NOMO-1 (cell line): ENCODE results near the gene MTCL1.

Experiments used
- DNase-seq, 2 experiments: peaks; one replicate each; lab custom pipeline; 2025; ENCODE audit not compliant: unreplicated experiment in 2 of 2; lab: John Stamatoyannopoulos, UW

The MTCL1 gene

DNA sequence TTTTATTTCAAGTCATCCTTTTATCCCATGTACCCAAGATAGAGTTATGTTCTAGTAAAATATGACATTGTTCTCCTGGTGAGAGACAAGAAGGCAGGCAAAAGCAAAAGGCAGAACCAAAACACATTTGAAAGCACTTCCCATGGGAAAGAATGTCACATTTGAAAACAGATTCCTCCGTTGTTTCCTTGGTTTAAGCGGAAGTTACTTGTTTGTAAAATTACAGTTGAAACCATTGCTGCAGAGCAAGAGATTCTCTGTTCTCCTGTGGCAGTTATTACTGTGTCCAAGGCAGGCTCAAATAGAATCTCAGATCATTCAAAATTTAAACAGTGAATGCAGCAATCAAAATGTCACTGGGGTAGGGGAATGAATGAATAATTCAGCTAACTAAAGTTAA, 149.6 kb downstream of the MTCL1 start:
- no peak for DNase-seq

DNA sequence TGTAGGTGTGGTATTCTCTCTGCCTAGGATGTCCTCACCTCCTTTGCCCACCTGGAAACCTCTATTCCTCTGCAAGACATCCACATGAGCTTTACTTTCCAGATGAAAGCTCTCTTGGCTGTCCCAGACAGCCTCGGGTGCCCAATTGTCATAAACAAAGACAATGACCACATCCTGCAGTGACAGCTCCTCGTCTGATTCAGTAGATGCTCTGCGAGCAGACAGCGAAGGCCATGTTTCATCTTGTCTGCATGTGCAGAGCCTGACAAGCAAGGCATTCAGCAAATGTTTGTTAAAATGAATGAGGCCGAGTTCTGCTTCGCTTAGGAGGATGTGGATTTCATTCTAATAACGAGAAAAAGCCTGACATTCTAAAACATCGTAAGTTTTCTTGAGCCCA, 150.9 kb downstream of the MTCL1 start:
- DNase-seq, result no peak

DNA sequence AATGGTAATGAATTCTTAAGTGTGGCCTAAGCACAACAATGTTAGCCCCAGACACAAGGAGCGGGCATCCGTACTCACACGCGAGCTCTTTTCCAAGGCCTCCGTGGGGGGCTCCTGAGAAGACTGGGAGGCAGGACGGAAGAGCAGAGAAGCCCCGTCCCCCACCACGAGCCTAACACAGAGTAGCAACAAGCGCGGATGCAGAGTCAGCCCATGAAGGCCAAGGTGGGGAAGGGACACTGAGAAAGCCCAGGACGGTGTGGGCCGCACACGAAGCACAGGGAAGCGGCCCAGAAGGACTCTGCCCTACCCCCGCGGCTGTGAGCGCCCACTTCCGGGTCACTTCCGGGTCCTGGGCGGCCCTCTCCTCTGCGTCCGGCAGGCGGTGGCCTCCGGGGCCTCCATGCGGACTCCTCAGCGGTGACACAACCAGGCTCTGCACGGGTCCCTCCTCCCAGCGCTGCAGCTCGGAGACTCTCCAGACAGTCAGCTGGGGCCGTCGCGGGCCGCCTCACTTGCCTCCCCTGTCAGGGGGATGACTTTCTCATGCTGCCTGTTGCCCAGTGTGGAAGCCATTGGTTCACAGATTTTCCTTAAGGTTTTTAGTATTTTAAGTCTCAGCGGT, 151.5 kb downstream of the MTCL1 start:
- no peak for DNase-seq

DNA sequence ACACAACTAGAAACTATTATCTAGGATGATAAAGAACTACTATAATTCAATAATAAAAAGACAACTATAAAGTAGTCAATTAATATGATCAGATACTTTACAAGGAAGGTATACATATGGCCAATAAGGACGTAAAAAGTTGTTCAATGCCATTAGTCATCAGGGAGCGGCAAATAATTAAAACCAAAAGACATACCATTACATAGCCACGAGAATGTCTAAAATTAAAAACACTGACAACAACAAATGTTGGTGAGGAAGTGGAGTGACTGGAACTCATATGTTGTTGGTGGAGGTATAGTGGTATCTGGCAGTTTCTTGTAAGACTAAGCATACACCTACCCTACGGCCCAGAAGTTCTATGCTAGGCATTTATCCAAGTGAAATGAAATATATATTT, 152.4 kb downstream of the MTCL1 start:
- DNase-seq, result no peak

DNA sequence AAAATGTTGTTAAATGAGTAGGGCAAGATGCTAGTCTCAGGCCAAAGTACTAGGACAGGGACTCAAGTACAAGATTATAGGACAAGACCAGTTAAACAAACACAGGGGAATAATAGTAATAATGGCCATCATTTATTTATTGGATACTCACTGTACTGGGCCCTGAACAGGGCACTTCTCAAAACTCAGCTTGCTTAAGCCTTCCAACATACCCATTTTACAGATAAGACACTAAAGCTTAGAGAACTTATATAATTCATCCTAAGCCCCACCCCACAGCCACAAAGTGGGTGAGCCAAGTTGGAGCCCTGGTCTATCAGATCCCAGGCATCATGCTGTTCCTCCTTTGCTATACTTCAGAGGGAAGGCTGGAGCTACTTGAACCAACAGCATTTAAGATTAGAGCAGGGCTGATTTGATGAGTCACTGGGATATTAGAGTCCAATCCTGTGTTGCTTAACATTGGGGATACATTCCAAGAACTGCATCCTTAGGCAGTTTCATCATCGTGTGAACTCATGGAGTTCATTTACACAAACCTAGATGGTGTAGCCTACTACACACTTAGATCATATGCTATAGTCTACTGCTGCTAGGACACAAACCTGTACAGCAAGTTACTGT, 153.6 kb downstream of the MTCL1 start:
- no peak for DNase-seq

DNA sequence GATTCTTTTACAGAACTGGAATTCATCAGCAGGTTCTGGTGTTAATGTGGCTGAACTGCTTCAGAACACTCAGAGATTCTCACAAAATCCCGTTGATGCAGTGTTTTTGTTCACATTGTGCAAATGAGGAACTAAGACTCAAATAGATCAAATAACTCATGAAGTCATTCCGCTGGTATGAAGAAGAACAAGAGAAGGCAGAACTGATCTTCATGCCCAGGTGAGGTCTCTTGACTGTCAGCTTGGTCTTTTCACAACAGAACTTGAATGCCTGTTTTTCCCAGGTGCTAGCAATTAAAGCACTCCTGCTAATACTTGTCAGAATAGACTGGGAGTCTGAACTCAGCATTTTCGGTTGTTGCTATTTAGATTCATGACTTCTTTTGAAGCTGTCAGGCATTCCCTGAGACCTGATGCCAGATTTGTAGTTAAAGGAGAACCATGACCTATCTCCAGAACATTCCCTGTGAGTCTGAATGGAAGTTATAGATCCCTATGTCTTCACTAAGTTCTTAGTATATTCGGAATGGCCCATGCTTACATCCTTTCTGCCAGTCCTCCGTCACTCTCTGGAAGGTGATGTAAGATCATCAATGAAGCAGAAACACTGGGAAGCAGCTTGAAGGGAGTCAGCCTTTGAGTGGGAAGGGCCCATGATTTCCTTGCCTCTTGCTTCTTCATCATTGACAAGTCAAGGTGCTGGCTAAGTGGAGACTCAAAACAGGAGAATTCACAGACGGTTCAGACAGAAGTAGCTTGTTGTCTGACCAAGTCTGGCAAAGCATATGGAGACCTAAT, 155.7 kb downstream of the MTCL1 start:
- no peak for DNase-seq

DNA sequence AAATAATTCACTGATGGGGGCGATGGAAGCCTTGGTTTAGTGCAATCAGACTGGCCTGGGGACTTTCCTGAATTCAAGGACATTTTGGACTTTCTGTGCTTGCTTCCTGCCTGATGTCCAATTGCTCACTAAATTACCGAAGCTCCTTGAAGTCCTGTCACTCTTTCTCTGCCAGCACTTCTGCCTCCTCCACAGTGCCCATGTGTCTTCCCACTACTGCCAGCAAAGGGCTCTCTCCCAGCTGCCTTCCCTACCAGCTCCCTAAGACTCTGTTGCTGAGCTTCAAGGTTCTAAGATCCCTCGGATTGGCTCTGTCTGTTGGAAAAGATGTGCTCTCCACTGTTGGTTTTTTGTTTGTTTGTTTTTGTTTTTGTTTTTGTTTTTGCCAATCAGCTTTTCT, 158.1 kb downstream of the MTCL1 start:
- no peak for DNase-seq

DNA sequence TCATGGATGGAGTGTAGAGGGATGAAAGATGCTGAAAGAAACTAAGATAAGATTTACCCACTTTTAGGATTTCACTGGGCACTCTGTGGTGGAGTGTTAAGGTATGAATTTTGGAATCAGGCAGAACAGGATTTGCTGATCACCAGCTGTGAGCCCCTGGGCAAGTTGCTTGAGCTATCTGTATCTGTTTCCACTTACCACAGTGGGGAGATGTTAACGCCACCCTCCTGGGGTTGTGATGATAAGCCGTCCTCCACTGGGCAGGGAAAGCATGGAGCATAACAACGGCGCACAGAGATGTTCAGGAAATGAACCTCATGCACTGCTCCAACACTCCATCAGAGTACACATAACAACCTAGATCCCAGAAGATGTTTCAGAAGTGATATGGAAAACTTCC, 160.6 kb downstream of the MTCL1 start:
- DNase-seq, result no peak

DNA sequence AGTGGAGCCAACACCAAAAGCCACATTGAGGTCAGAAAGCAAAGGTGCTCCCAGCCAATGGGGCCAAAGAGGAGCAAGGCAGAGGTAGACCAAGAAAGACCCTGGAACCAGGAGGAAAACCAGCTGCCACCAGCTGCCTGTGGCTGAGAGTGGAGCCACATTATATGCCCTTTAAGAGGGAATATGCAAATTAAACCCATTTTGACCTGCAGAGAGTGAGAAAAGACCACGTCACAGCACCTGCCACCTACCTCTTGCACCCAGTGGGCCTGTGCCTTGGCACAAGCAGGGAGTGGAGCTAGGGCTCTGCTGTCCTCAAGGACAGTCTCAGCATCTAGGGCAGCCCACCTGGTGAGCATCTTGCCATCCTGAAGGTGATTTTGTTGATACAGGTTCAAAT, 161.3 kb downstream of the MTCL1 start:
- no peak for DNase-seq

DNA sequence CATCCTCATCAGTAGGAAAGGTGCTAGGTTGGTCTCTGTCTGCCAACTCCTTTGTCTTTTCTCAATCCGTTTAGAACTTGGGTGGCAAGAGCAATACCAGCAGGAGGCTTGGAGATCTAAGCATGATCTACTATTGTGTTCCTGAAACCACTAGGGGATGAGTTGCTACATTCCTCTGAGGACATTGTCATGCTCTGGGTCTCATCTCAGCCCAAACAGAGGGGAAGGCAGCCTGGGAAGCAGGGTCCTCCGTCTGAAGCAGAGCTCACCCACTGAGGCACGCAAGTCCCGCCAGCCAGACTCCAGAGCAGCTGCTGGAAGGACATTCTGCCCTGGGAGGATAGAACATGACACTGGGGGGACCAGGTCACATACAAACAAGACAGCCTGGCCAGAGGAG, 162.9 kb downstream of the MTCL1 start:
- DNase-seq, result no peak

DNA sequence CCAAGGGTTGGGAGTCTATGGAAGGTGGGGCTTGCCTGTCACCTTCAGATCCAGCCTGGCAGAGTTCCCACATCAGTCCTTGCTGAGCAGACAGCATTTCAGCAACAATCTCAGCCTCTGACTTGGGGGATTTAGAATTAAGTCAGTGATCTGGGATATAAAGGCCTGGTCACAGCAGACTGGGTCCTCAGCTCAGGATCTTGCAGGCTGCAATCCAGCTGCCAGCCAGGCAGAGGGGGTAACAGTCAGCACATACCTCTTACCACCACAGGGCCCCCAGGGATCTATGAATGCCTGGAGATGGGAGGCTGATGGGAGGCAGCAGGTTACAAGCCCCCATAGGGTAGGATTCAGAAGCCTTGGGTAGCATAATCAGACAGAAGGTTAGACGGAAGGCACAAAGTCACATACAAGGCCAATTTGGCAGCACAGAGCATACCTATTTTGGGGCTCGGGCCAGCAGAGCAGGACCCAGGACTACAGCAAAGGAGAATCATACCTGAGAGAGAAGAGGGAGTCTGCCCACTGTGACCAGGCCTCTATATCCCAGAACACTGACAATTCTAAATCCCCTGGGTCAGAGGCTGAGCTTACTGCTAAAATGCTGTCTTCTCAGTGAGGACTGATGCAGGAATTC, 163.5 kb downstream of the MTCL1 start:
- DNase-seq, result no peak

DNA sequence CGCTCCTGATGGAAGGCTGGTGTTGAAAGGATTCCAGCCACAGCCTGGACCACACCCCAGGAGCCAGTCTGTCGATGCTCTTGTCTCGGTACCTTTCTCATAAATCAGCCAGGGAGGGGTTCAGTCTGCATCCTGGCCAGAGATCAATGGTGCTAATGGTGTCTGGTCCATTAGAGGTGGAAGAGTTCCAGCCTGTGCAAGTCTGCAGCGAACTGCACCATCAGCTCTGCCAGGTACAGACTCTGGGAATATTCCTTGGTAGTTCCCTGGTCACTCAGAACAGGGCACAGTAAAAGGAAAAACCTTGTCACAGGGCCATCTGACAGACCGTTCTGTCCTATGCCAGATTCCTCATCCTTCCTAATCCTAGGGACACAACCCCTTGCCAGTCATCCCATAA, 164.3 kb downstream of the MTCL1 start:
- DNase-seq, result no peak

DNA sequence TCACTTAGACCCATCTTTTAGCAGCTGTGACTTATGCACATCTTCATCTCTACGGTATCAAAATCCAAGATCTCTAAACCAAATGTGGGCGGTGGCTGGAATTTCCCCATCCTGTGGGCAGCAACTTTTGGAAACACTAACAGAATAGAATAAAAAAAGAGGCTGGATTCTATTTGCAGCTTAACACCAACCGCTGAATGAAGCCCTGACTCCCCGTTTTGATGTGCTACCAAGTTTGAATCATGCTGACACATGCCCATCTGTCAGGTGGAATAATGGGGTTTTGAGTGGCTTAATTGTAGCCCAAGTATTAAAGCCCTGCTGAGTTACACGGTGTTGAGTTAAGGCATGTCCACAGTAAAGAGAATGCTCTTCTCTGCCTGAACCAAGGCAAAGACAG, 165.2 kb downstream of the MTCL1 start:
- no peak for DNase-seq

DNA sequence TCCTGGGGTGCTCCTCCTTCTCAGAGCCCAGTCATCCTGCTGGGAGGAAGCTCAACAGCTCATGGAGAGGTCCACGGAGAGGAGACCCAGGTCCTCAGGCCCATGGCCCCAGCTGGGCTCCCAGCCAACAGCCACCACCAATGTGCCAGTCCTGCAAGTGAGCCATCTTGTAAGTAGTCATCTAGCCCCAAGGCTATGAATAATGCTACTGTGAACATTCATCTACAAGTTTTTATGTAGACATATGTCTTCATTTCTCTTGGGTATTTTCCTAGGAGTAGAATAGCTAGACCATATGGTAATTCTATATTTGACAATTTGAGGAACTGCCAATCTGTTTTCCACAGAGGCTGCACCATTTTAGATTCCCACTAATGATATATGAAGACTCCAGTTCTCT, 166.1 kb downstream of the MTCL1 start:
- DNase-seq, result no peak

DNA sequence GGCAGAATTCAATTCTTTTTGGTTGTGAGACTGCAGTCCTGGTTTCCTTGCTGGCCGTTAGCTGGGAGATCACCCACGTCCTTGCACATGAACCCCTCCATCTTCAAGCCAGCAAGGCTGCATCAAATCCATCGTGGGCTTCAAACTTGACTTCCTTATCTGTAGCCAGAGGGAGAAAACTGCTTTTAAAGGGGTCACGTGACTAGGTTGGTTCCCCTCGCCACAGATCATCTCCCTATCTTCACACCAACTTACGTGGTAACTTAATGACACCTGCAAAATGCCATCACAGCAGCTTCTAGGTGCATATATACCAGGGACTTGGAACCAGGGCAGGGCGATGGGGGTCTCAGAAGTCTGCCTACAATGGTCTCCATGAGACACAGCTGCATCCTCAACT, 169.5 kb downstream of the MTCL1 start:
- no peak for DNase-seq

DNA sequence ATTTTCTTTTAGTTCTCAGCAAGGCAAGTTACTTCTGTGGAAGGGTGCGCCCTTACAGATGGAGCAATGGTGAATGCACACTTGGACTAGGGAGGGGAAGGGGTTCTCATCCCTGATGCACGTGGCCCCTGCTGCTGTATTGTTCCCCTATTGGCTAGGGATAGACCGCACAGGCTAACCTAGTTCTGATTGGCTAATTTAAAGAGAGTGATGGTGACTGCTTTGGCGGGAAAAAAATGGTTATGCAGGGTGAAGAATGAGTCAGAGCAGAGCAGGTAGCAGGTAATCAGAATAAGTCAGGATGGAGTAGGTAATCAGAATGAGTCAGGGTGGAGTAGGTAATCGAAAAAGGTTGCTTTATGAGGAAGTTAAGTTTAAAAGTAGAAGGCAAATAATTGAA, 171.5 kb downstream of the MTCL1 start:
- DNase-seq, result no peak

DNA sequence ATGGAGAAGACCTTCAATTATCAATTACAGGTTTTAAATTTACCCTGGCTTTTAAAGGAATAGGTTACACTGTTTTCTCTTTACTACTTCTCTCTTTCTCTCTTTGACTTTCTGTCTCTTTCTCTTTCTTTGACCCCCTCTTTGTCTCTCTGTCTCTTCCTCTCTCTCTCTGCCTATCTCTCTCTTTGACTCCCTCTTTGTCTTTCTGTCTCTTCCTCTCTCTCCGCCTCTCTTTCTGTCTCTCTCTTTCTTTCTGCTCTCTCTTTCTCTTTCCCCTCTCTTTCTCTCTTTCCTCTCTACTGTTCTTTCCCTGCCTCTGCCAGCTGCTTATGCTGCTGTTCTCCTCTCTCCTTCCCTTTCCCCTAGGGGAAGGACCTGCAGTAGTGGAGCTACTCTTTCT, 175.7 kb downstream of the MTCL1 start:
- no peak for DNase-seq
